ENCODE data around the gene MOSPD3. TPM values are rescaled to one million over a fixed set of nuclear protein-coding genes. Genes with fewer than 3 reads are reported as not detected.
"Not testable (repeated sequence)": the region's sequence is repeated elsewhere in the genome, so short reads cannot be mapped to it uniquely, and the experiment has no call there.

MOSPD3 gene
- total RNA-seq, 1 experiment from 2014 or later, result 13.0 TPM

DNA sequence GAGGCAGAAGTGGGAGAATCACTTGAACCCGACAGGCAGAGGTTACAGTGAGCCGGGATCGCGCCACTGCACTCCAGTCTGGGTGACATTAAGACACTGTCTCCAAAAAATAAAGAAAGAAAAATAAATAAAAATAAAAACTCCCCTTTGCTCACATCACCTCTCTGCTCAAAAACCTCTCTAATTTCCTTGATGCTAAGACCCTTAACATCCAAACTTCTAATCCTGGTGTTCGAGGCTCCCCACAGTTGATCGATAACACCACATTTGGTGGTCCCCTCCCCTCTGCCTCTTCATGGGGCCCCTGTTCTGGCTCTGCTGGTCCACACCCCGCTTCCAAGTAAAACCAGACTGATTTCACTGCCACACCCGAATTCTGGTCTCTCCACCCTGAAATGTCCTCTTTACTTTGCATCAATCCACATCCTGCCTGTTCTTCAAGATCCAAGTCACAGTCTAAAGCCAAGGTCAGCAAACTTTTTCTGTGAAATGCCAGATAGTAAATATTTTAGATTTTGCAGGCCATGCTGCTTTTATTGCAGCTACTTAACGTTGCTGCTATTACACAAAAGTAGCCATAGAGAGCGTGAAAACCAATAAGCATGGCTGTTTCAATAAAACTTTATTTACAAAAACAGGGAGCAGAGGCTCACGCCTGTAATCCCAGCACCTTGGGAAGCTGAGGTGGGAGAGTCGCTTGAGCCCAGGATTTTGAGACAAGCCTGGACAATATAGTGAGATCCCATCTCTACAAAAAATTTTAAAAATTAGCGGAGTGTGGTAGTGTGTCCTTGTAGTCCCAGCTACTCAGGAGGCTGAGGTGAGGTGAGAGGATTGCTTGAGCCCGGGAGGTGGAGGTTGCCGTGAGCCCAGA, 11.8 kb downstream of the MOSPD3 start:
- no peak for DNase-seq (ENCODE audit: low read depth)

DNA sequence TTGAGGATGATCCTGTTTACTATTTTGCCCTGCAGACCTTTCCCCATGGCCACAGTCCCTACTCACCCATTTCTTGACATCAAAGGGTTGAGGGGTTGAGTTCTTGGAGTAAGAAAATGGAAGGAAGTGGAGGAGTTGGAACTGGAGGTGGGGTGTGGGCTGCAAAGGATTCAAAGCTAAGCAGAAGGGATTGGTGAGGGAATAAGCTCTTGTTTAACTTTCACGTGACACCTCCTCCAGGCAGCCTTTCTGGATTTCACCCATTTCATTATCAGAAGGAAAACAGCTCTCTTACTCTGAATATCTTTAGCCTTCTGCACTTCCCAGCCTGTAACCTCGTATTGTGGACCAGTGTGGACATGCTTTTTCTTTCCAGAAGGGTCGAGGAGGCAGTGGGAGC, 13.7 kb downstream of the MOSPD3 start:
- no peak for DNase-seq (ENCODE audit: low read depth)

DNA sequence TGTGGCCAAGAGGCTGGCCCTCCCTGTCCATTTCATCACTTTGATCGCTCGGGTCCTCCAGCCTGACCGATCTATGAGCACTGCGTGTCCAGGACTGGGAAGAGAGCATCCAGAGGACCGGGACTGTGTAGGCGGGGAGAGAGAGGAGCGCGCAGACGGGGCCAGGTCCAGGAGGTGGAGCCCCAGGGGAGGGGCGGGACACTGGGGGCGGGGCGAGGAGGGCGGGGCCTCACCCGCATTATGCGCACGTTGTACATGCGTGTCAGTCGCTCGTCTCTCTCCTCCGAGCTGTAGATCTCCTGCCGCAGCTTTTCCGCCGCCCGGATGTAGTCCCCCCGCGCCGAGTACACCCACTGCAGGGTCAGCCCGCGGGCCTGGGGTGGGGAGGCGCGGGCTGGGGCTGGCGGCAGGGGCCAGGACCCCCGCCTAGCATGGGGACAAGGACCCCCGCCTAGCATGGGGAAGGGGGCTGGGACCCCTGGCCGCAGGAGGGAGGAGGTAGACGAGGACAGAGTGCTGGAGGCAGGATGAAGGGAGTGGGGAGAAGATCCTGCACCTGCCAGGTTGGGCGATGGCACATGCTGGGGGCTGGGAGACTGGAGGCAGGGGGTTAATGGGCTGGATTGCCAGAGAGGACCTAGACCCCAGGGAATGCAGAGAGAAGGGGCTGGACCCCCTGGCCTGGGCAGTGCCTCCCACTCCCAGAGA, 14.3 kb downstream of the MOSPD3 start:
- no peak for DNase-seq (ENCODE audit: low read depth)

DNA sequence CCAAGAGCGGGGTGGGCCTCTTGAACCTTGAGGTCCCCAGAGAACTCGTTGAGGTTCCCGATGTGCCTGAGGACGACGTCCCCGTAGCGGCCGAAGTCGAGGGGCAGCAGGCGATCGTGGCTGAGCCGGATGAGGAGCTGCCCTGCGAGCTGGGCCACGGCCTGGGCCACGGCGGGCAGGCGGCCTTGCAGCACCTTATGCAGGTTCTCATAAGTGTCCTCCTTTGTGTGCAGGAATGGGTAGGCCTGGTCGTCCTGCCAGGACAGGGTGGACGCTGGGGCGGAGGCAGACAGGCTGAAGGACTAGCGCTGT, 14.9 kb downstream of the MOSPD3 start:
- DNase-seq (ENCODE audit: low read depth), result no peak

DNA sequence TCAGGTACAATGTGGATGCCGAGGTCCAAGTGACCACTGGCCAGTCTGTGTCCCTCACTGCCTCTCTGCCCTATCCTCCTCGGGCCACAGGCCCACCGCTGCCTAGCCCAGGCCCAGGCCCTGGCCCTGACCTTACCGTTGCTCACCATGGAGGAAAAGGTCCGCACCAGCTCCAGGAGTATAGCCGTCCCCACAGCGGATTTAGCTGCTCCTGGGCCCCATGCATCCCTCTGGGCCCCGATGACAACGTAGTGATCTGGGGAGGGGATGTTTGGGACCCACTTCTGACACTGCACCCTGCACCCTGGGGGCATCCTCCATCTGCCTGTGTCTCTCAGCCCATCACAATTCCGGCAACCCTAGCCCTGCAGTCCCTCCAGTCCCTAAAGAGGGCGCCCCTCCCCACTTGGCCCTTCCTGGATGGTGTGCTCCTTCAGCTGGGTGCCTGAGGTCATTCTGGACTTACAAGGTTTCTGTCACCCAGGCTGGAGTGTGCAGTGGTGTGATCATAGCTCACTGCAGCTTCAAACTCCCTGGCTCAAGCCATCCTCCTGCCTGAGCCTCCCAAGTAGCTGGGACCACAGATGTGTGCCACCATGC, 16.9 kb downstream of the MOSPD3 start:
- peak; percentile 18 for DNase-seq (ENCODE audit: low read depth)

DNA sequence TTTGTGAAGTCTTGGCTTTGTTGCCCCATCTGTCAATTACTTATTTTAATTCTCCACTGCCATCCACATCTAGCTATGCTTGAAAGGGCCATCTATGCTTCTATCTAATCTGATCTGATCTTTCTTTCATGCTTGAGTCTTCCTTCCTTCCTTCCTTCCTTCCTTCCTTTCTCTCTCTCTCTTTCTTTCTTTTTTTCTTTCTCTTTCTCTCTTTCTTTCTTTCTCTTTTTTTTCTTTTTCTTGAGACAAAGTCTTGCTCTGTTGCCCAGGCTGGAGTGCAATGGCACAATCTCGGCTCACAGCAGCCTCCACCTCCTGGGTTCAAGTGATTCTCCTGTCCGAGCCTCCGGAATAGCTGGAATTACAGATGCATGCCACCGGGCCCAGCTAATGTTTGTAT, 17.7 kb downstream of the MOSPD3 start:
- no peak for DNase-seq (ENCODE audit: low read depth)

DNA sequence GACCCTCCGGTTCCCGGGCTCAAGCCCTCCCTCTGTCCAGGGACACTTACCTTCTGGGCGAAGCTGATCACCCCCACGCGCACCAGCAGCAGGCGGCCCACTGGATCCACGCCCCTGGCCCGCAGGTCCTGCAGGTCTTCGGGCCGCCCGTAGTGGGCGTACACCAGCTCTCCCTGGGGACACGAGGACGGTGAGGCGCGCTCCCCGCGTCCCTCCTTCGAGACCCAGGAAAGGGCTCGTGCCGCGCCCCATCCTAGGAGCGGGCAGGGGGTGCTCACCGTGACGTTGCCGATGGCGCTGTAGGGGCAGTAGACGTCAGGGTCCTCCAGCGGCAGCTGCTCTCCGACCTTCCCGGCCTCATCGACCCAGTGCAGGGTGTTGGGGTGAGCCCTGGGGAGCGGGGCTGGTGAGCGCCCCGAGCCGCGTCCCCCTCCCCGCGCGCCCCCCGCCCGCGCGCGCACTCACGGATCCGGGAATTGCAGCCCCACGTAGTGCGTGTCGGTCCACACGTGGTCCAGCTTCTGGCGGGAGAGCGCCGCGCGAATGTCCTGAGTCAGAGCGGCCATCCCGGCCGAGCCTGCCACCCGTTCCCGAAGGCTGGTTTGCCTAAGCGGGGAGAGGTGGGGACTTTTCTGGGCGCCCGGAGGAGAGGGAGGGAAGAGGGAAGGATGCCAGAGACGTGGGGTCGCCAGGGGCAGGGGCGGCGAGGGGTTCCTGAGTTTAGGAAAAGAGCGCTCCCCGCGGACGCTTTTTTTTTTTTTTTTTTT, 20.8 kb downstream of the MOSPD3 start:
- DNase-seq (ENCODE audit: low read depth), result no peak

DNA sequence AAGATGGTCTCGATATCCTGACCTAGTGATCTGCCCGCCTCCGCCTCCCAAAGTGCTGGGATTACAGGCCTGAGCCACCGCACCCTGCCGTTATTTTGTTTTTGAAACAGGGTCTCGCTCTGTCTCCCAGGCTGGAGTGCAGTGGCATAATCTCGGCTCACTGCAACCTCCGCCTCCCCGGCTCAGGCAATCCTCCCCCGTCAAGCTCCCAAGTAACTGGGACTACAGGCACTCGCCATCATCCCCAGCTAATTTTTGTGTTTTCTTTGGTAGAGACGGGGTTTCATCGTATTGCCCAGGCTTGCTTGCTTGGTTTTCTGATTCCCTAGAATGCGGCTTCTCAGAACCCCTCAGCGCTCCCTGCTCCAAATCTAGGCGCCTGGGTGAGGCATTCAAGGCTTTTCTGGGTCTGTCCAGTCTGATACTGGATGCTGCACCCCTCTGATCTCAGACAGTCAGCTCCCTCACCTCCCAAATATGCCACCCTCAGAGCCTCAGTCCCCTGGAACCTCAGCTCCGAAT, 27.7 kb downstream of the MOSPD3 start:
- no peak for DNase-seq (ENCODE audit: low read depth)

DNA sequence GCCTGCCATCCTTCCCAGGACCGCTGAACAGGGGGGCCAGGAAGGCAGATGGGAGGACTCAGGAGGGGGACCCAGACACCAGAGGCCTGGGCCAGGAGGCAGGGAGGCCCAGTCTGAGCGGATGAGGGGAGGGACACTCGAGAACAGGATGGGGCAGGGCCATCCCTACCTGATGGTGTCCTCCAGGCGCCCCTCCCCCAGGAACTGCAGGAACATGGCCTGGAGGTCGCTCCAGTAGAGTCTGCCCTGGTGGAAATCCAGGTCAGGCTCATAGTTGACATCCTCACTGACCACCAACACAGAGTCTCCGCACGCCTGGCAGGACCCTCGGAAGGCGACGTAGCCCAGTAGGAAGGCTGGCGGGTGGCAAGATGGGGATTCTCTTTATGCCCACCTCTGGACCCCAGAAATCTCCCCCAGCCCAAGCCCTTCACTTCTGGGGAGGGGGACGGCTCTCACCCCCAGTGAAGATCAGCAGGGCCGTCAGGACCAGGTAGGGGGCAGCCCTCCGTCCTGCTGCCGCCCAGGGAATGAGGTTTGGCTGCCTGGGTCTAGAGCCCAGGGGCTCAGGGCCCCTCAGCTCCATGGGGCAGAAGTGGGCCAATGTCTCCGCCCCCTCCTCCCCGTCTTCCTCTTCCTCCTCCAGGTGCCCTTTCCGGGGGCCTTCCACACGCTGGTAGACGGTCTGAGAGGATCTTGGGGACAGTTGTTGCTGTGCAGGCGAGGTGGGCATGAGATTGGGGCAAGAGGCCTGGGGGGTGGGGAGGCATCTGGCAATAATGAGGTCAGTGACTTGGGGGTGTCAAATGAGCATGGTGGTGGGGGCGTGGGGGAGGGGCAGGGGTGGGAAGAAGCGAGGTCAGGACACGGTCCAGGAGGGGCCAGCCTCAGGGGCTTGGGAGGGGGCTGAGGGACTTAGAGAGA, 28.4 kb downstream of the MOSPD3 start:
- DNase-seq (ENCODE audit: low read depth), result no peak

DNA sequence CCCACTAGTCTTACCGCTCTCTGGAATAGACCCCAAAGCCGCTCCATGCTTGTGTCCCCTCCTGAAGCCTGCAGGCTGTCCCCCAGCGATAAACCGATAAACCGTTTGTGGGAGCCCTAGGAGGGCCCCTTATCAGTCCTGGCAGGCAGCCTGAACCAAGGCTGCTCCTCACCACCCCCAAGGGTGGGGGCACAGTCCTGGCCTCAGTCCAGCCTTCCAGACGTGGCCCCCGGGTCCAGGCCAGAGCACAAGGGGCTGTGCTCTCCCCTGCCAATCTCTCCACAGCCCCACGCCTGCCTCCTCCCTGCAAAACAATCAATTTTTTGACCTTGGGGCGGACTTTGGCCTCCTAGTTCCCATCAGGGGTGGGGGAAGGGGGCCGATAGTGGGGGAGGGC, 29.1 kb downstream of the MOSPD3 start, which contains the start of gene TFR2:
TSS of gene TFR2 (minus strand) at position 90 of the 397 bp plus-strand sequence. CDS start at position 47, 43 bp downstream.
- DNase-seq (ENCODE audit: low read depth), result no peak

DNA sequence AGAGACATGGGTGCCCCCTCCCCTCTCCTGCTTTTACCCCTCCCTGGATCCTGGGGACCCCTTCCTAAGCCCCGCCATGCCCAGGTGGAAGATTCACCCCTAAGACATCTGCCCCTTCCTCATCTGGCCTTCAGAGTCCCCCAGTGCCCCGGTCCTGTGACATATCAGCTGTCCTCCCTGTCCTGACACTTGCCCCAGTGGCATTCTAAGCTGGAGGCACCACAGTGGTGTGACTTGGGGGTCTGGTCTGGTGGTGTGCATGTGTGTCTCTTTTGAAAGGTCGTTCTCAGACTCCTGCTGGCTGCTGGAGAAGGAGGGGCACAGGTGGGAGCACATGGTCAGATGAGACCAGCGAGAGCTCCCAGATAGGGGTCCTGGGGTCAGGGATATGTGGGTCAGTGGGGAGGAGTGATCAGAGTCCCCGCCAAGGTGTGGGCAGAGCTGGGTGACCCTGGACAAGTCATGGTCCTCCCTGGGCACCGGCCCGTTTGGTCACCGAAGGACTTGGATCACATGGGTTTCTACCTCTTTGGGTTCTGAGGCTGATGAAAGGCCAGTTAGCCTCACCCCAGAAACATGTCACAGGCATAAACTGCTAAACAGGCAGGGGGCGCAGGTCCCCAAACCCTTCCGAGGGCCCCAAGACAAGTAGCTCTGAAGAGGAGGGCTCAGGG, 29.7 kb downstream of the MOSPD3 start:
- no peak for DNase-seq (ENCODE audit: low read depth)

DNA sequence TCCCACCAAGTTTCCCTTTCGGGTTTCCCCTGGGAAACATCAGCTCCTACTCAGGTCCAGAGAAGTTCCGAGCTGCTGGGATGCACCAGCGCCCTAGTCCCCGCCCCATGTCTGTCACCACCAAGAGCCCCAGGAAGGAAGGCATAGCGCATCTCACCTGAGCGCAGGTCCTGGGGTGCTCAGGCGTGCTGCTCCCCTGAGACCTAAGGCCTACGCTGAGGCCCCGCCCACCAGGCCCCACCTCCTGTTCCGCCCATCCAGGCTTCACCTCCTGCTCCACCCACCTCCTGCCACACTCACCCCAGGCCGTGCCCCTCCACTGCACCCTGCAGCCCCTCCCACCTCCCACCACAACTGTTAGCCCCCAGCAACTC, 30.2 kb downstream of the MOSPD3 start:
- DNase-seq (ENCODE audit: low read depth), result no peak

DNA sequence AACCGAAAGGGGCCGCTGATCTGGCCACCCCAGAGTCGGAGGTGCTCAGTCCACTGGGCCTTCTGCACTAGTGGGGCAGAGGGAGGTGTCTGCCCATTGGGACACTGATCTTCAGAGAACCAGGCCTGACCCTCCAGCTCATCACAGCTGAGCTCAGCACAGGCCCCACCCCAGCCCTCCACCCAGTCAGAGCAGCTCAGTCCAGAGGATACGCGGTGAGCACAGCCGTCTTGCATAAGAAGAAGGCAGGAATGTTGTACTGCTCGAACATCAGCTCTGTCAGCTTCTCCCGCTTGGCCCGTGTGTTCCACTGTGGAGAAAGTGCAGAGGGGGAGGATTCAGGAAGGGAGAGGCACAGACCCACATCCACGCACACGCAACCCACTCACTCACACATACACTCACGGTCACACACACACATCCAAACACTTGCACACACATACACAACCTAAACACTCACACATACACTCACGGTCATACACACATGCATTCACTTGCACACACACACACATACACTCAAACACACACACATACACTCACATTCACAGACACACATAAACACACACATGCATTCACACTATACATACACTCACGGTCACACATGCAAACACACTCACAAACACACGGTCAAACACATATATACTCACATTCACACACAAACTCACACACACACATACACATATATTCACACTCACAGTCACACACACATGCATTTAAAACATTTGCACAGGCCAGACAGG, 37.7 kb downstream of the MOSPD3 start:
- no peak for DNase-seq (ENCODE audit: low read depth)

DNA sequence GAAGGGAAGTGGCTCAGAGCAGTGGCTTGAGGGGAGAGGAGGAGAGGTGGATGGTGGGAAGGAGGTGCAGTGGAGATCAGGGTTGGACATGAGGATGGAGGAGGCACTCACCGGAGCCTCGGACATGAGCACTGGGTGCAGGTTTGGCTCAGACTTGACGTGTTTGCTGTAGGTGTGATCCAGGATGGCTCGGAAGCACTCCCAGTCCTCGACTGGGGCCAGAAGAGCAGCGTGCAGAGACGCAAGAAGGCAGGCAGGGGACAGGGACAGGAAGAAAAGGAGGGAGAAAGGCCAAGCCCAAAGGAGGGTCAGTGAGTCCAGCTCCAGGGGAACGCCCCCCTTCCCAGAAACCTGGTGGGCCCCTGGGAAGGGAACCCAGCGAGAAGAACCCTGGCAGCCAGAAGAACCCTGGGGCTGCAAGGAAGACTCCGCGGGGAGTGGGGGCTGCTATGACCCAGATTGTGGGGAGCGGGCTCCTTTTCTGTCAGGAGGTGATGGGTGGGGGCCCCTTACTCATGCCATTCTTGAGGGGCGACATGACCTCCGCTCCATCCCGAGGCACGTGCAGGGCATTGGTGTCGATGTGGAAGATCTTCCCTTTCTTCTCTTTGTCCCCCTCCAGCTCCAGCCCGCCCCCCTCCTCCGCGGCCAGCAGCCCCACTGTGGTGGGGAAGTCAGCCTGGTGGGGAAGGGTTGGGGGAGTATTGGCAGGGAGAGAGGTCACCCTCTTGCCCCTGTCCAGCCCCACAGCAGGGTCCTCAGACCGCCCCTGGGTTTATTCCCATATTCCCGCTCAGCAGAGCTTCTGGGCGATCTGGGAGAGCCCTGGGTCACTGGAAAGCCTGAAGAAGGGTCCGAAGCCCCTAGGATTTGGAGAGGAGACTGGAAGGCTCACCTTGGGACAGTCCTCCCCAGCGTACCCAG, 42.8 kb downstream of the MOSPD3 start:
- no peak for DNase-seq (ENCODE audit: low read depth)

DNA sequence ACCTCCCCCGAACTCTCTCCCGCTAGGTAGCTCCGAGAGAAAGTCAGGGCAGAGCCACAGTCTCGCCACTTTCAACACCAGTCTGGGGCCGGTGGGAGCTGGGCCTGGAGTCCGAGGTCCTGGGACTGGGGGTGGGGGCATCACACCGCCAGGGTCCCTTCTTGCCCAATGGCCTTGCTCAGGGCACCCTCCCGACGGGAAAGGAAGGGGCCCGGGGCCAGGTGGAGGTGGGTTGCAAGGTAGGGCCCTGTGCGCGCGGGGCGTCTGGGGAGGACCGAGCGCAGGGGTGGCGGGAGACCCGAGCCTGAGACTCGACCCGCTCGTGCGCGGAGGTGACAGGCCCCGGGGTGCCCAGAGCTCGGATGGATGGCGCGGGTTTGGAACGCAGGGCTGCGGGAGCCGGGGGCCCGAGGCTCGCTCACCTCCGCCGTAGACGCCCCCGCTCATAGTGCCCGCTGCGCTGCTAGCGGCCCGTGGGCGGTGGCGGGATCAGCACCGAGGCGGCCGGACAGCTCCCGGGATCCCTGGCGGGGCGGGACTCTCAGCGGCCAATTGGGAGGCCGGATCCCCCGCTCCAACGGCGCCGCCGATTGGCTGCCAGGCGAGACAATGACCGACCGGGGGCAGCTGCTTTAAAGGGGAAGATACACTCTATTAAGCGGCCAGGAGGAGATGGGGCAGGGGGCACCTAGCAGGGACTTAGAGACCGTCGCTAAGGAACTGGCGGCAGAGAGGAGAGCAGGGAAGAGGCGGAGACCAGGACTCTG, 43.8 kb downstream of the MOSPD3 start, which contains the start of gene ACTL6B:
TSS of gene ACTL6B (minus strand) at position 541 of the 767 bp plus-strand sequence. CDS start at position 447, 94 bp downstream.
- peak; percentile 31 for DNase-seq (ENCODE audit: low read depth)

DNA sequence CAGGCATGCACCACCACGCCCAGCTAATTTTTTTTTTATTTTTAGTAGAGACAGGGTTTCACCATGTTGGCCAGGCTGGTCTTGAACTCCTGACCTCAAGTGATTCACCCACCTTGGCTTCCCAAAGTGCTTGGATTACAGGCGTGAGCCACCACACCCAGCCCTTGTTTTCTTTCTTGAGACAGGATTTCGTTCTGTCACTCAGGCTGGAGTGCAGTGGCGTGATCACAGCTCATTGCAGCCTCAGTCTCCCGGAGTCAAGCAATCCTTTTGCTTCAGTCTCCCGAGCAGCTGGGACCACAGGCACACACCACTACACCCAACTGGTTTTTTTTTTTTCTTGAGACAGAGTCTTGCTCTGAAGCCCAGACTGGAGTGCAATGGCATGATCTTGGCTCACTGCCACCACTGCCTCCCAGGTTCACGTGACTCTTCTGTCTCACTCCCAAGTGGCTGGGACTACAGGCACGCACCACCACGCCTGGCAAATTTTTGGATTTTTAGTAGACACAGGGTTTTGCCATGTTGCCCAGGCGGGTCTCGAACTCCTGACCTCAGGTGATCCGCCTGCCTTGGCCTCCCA, 49.9 kb downstream of the MOSPD3 start:
- DNase-seq (ENCODE audit: low read depth), result not testable (repeated sequence)
